Adipocyte (in vitro differentiated cells): ENCODE measurements around the gene CAPN6.
A peak's percentile ranks its signal among the peaks of the same experiment; 100 is the strongest.

Experiments
- DNase-seq: peaks from one replicate; pipeline ENCODE4 v3.0.0-alpha.2; 2015; ENCODE audit warnings: low read depth
- H3K27me3 ChIP-seq: replicated peaks from 2 replicates; pipeline ENCODE4 v1.7.0; 2013; ENCODE audit warnings: mild to moderate bottlenecking, low read length, moderate library complexity; ENCODE audit not compliant: control insufficient read depth, insufficient read depth
- H3K36me3 ChIP-seq: 2 replicates; pipeline ENCODE4 v1.7.0; 2013; ENCODE audit warnings: low read length, mild to moderate bottlenecking, moderate library complexity; ENCODE audit not compliant: control insufficient read depth, insufficient read depth, severe bottlenecking
- H3K4me1 ChIP-seq: 2 replicates; pipeline ENCODE4 v1.7.0; 2013; ENCODE audit warnings: mild to moderate bottlenecking, low read length, moderate library complexity; ENCODE audit not compliant: control insufficient read depth, insufficient read depth
- H3K4me3 ChIP-seq: 2 replicates; pipeline ENCODE4 v1.7.0; 2013; ENCODE audit warnings: mild to moderate bottlenecking, low read length, moderate library complexity
- H3K9ac ChIP-seq: 2 replicates; pipeline ENCODE4 v1.7.0; 2013; ENCODE audit warnings: mild to moderate bottlenecking, low read length, moderate library complexity
- H3K9me3 ChIP-seq: 2 replicates; pipeline ENCODE4 v1.7.0; 2013; ENCODE audit warnings: mild to moderate bottlenecking, low read length, moderate library complexity; ENCODE audit not compliant: control insufficient read depth

Gene CAPN6, protein sequence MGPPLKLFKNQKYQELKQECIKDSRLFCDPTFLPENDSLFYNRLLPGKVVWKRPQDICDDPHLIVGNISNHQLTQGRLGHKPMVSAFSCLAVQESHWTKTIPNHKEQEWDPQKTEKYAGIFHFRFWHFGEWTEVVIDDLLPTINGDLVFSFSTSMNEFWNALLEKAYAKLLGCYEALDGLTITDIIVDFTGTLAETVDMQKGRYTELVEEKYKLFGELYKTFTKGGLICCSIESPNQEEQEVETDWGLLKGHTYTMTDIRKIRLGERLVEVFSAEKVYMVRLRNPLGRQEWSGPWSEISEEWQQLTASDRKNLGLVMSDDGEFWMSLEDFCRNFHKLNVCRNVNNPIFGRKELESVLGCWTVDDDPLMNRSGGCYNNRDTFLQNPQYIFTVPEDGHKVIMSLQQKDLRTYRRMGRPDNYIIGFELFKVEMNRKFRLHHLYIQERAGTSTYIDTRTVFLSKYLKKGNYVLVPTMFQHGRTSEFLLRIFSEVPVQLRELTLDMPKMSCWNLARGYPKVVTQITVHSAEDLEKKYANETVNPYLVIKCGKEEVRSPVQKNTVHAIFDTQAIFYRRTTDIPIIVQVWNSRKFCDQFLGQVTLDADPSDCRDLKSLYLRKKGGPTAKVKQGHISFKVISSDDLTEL

DNA sequence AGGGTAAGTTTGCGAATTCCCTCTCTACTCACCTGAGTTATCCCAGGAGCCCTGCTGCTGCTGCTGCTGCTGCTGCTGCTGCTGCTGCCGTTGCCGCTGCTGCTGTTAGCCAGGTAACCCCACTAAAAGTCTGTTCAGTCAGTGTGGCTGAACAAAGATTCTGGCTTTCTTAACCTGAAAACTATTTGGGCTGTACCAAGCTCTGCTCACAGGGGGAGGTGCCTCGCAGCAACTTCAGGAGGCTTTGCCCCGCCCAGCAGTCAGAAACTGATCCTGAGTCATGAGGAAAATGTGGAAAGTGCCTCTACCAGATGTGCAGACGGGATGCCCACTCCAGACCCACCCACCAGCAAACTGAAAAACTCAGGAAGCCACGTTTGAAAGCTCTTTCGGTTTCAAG, at the start of gene CAPN6:
Gene CAPN6 (minus strand): TSS at position 145 of the 400 bp plus-strand sequence. CDS start 6,547 bp downstream, outside the sequence.
- H3K9me3 ChIP-seq, result no peaks in the 10 kb centered on the region
- no peak within 1 kb of the TSS for H3K4me3 ChIP-seq
- H3K4me1 ChIP-seq, result no peaks in the 10 kb centered on the region
- peaks cover 63% of the 10 kb centered on the region for H3K27me3 ChIP-seq
- no peak within 1 kb of the TSS for H3K9ac ChIP-seq
- DNase-seq, result peak; percentile 19
- H3K36me3 ChIP-seq, result no peaks in the 10 kb centered on the region

DNA sequence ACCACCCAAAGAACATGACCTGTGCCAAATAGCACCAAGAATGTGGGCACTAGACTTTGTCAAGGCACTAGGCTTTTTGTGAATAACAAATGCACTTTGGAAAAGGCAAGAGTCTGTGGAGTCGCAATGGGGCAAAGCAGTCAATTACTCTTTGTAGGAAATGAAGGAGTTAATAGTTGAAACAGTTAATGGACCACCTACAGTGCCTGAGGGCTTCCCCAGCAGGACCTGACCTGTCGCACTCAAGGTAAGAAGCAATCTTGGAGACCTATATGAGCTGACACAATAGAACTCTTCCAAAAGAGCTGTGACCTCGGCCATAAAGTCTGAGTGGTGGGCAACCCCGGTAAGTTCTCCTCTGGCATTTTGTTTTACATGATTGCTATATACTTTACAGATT, 49.2 kb upstream of the CAPN6 start:
- Histone ChIP-seq H3K4me3 (no peak overlapping the region), H3K36me3 (no peaks in the 10 kb centered on the region), H3K9ac (no peak overlapping the region), H3K27me3 (peaks cover 33% of the 10 kb centered on the region), H3K9me3 (peaks cover under 1% of the 10 kb centered on the region), H3K4me1 (peaks cover 4% of the 10 kb centered on the region)
- no peak for DNase-seq

DNA sequence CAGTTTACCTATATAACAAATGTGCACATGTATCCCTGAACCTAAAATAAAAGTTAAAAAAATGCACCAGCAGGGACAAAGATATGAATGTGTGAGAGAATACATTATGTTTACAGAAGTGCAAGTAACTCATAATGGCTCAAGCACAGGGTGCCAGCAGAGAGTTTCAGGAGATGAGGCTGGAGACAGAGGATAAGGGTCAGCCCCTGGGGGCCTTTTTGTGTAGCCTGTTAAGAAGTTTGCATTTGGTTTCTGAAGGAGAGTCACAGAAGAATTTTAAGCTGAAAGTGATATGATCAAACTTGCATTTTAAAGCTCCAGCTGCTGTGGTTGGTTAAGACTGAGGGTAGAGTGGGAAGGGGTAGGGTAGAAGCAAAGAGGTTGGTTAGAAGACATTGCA, 48.6 kb upstream of the CAPN6 start:
- Histone ChIP-seq H3K36me3 (no peaks in the 10 kb centered on the region), H3K4me1 (peaks cover 4% of the 10 kb centered on the region), H3K9me3 (peaks cover 5% of the 10 kb centered on the region), H3K9ac (no peak overlapping the region), H3K27me3 (peaks cover 36% of the 10 kb centered on the region), H3K4me3 (no peak overlapping the region)
- DNase-seq, result no peak

DNA sequence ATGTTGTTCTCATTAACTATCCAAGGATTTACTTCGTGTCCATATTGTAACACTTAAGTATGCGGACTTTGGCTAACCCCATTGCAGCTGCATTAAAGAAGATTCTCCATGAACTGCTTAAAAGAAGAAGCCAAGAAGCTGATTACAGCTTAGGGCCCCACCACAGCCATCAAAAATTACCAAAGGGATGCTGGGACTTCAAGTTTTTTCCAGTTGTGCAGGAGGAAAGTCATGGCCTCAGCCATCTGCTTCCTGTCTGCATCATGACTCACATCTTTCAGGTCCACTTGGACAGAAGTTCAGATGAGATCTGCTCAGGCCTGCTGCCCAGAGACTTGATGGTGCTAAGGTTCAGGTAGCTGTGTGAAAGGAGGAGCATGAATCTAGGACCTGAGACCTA, 38.8 kb upstream of the CAPN6 start:
- H3K4me3 ChIP-seq, result no peak overlapping the region
- H3K4me1 ChIP-seq, result no peaks in the 10 kb centered on the region
- H3K9me3 ChIP-seq, result peaks cover 8% of the 10 kb centered on the region
- no peak for DNase-seq
- no peak overlapping the region for H3K9ac ChIP-seq
- no peaks in the 10 kb centered on the region for H3K36me3 ChIP-seq
- peaks cover 50% of the 10 kb centered on the region for H3K27me3 ChIP-seq

DNA sequence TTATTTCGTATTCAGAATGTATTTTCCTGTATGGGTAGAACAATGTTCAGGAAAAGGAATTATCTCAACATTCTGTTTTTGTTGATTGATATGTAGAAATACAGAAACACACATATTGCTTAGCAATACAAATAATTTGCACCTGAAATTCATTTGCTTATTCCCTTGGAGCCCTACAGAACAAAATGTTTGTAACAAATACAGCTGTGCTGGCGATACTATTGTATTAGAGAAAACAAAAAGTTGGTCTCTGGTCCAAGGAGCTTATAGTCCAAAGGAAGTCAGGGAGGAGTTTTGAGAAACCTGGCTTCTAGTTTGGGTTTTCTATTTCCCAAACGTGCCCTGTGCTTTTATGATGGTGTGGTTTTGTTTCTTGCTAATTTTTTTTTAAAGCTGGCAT, 37.8 kb upstream of the CAPN6 start:
- DNase-seq, result no peak
- H3K27me3 ChIP-seq, result peaks cover 44% of the 10 kb centered on the region
- H3K9ac ChIP-seq, result no peak overlapping the region
- no peaks in the 10 kb centered on the region for H3K36me3 ChIP-seq
- H3K9me3 ChIP-seq, result peaks cover 7% of the 10 kb centered on the region
- H3K4me3 ChIP-seq, result no peak overlapping the region
- no peaks in the 10 kb centered on the region for H3K4me1 ChIP-seq

DNA sequence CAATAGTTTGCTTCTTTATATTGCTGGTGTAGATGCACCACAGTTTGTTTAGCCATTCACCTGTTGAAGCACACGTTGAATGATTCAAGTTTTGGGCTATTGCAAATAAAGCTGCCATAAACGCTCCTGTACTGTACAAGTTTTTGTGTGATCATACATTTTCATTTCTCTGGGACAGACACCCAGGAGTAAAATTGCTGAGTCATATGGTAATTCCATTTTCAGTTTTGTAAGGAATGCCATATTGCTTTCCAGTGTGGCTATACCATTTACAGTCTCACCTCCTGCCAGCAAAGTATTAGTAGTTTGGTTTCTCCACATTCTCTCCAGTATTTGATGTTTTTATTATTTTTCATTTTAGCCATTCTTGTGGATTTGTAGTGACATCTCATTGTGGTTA, 32.0 kb upstream of the CAPN6 start:
- DNase-seq, result no peak
- Histone ChIP-seq H3K4me1 (no peaks in the 10 kb centered on the region), H3K9me3 (no peaks in the 10 kb centered on the region), H3K36me3 (no peaks in the 10 kb centered on the region), H3K4me3 (no peak overlapping the region), H3K27me3 (peaks cover 50% of the 10 kb centered on the region), H3K9ac (no peak overlapping the region)

DNA sequence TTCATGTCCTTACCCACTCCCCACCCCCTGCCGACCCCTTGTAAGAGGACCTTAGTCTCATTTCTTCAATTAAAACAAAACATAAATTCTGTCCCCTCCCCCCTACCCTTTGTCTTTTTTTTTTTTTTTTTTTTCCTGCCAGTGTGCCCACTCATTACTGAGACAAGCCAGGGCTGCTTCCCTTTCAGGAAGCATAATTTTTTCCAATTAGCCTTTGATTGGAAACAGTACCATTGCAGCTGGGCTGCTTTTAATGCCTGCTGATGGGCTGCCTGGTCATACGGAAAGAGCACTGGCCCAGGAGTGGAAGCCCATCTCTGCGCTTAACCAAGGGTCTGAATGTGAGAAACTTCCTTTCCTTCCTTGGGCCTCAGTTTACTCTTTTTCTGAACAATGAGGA, 18.6 kb upstream of the CAPN6 start:
- Histone ChIP-seq H3K27me3 (peaks cover 49% of the 10 kb centered on the region), H3K36me3 (no peaks in the 10 kb centered on the region), H3K4me3 (no peak overlapping the region), H3K9me3 (peaks cover 24% of the 10 kb centered on the region), H3K4me1 (no peaks in the 10 kb centered on the region), H3K9ac (no peak overlapping the region)
- DNase-seq, result no peak

DNA sequence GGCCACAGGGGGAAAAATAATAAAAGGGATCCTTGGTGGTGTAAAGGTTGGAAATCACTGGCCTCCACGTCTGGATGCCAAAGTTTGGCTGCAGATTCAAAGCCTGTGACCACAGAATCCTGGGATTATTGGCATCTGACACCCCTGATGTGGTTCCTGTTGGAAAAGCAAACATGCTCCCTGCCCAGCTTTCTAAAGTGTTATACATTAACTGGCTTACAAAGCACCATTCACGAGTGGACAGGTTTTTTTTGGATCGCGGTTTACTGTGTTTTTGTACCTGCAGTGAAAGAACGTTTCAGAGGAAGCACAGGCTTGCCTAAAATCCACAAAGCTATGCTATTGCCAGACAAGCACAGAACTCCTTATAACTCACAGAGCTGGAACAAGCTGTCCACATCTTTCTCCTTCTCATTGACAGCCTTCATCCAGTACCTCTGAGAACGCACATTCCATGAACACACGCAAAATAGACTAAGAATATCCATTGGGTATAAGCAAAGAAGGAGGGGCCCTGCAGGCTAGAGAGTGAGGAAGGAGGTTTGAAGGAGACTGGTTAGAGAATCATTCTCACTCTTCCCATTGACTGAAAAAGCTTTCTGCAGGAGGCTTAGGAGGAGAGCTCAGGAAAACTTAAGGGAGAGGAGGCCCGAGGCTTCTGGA, 14.5 kb upstream of the CAPN6 start:
- DNase-seq, result no peak

DNA sequence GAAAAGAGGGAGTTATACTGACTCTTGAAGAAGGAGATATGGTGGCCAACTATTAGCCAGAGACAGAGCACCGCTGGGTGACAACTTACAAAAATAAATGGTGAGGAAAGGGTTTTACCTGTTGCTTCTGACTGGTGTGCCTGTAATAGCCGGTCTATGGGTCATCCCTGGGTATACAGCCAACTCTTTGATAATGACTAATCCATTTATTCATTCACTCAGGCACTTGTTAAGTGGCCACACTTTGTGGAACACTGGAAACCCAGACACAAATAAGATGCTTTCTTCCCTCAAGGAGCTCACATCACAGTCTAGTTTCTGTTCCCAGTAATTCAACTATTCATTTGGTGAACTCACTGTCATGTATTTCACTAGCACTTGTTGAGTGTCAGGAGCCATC, 13.2 kb upstream of the CAPN6 start:
- DNase-seq, result no peak

More for the DNA sequence above, 14.5 kb upstream of the CAPN6 start:
- H3K36me3 ChIP-seq, result no peaks in the 10 kb centered on the region
- peaks cover 54% of the 10 kb centered on the region for H3K27me3 ChIP-seq
- no peak overlapping the region for H3K9ac ChIP-seq
- no peak overlapping the region for H3K4me3 ChIP-seq
- H3K9me3 ChIP-seq, result peaks cover 27% of the 10 kb centered on the region
- H3K4me1 ChIP-seq, result no peaks in the 10 kb centered on the region

DNA sequence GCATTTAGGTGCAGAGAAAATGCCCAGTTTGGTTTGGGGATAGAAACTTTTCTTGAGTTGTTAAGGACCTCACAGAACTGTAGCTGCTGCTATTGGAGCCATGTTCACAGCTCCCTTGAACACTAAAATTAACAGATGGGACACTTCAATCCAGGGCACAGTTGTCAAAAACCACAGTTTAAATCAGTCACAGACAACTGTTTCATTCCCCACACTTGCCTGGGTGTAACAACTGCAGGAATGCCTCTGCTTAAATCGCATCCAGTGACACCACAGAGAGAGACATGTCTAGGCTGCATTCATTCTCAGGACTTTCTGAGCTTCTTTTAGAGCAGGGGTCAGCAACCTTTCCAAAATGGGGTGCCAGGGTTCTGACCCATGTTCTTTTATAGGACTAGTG, 12.7 kb upstream of the CAPN6 start:
- peaks cover 27% of the 10 kb centered on the region for H3K9me3 ChIP-seq

More for the DNA sequence above, 13.2 kb upstream of the CAPN6 start:
- Histone ChIP-seq H3K4me3 (no peak overlapping the region), H3K27me3 (peaks cover 53% of the 10 kb centered on the region), H3K9ac (no peak overlapping the region), H3K36me3 (no peaks in the 10 kb centered on the region), H3K9me3 (peaks cover 27% of the 10 kb centered on the region), H3K4me1 (no peaks in the 10 kb centered on the region)

DNA sequence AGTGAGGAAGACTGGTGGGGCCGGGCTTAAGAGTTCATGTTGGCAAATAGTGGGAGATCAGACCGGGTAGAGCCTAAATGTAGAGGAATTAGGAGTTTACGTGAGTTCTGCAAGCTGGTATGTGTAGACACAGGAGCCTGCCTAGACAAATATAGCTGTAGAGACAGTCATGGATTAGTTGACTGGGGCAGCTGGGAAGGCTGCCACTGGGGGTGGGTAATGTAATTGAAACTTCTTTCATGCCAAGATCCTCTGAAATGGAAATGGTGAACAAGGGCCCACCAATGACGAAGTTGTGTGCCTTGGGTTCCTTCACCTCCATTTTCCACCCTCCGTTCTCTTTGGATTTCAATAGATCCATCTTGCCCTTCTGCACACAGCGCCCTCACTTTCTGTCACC, 11.9 kb upstream of the CAPN6 start:
- DNase-seq, result no peak
- H3K27me3 ChIP-seq, result peaks cover 51% of the 10 kb centered on the region
- H3K9ac ChIP-seq, result no peak overlapping the region
- H3K9me3 ChIP-seq, result peaks cover 21% of the 10 kb centered on the region
- no peaks in the 10 kb centered on the region for H3K36me3 ChIP-seq
- no peak overlapping the region for H3K4me3 ChIP-seq
- H3K4me1 ChIP-seq, result no peaks in the 10 kb centered on the region

More for the DNA sequence above, 12.7 kb upstream of the CAPN6 start:
- Histone ChIP-seq H3K27me3 (peaks cover 53% of the 10 kb centered on the region), H3K9ac (no peak overlapping the region), H3K4me3 (no peak overlapping the region), H3K4me1 (no peaks in the 10 kb centered on the region), H3K36me3 (no peaks in the 10 kb centered on the region)
- DNase-seq, result no peak
